ENCODE measurements around the gene FOXK2.
"Not testable (repeated sequence)": the region's sequence is repeated elsewhere in the genome, so short reads cannot be mapped to it uniquely, and the experiment has no call there.

Gene FOXK2

DNA sequence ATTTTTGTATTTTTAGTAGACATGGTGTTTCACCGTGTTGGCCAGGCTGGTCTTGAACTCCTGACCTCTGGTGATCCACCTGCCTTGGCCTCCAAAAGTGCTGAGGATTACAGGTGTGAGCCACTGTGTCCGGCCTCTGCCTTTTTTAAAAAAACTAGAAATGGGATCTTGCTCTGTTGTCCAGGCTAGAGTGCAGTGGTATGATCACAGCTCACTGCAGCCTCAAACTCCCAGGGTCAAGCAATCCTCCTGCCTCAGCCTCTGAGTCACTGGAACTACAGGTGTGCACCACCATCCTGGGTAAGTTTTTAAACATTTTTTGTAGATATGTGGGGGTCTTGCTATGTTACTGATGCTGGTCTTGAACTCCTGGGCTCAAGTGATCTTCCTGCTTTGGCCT is 38.0 kb downstream of the FOXK2 start:
- H3K27me3 ChIP-seq (ENCODE audit: control insufficient read depth in 1 of 2, insufficient read depth in 2 of 2, low read length in 2 of 2); H3K36me3 ChIP-seq (ENCODE audit: control insufficient read depth in 2 of 2, insufficient read depth in 2 of 2, low read length in 2 of 2): not testable (repeated sequence)

DNA sequence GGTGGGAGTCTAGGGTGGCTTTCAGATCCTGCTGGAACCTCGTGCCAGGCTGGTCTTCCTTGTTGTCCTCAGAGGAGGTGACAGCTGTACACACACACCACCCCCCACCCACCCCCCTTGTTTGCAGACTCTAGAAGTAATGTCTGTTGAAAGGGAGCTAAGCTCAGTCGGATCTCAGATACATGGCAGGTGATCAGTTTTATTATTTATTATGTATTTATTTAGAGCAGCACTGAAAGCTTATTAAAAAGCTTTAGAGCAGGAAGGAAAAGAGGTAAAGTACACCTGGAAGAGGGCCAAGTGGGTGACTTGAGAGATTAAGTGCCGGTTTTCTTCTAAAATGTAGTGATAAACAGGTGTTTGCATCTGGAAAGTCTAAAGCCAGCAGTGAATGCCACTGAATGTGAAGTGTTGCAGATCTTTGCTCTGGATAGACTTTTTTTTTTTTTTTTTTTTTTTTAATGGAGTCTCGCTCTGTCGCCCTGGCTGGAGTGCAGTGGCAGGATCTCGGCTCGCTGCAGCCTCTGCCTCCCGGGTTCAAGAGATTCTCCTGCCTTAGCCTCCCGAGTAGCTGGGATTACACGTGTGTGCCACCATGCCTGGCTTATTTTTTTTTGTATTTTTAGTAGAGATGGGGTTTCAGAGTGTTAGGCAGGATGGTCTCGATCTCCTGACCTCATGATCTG is 40.2 kb downstream of the FOXK2 start:
- no peaks in the 10 kb centered on the region for H3K9me3 ChIP-seq (ENCODE audit: control insufficient read depth in 2 of 2, low read length in 2 of 2)
- peaks cover 23% of the 10 kb centered on the region for H3K4me1 ChIP-seq (ENCODE audit: control insufficient read depth, insufficient read depth, low read length)
- no peak overlapping the region for H3K27ac ChIP-seq (ENCODE audit: low read length)
- no peak overlapping the region for H3K9ac ChIP-seq (ENCODE audit: low read length in 2 of 2)
- H3K27me3 ChIP-seq (ENCODE audit: control insufficient read depth in 1 of 2, insufficient read depth in 2 of 2, low read length in 2 of 2), result no peaks in the 10 kb centered on the region
- no peak overlapping the region for H3K4me3 ChIP-seq (ENCODE audit: low read length in 2 of 2)
- H3K36me3 ChIP-seq (ENCODE audit: control insufficient read depth in 2 of 2, insufficient read depth in 2 of 2, low read length in 2 of 2), result peaks cover 0 to 2% of the 10 kb centered on the region in 2 donors

More for the DNA sequence above, 38.0 kb downstream of the FOXK2 start:
- peaks cover 33% of the 10 kb centered on the region for H3K4me1 ChIP-seq (ENCODE audit: control insufficient read depth, insufficient read depth, low read length)
- not testable (repeated sequence) for H3K4me3 ChIP-seq (ENCODE audit: low read length in 2 of 2); H3K9ac ChIP-seq (ENCODE audit: low read length in 2 of 2); H3K9me3 ChIP-seq (ENCODE audit: control insufficient read depth in 2 of 2, low read length in 2 of 2); H3K27ac ChIP-seq (ENCODE audit: low read length)

DNA sequence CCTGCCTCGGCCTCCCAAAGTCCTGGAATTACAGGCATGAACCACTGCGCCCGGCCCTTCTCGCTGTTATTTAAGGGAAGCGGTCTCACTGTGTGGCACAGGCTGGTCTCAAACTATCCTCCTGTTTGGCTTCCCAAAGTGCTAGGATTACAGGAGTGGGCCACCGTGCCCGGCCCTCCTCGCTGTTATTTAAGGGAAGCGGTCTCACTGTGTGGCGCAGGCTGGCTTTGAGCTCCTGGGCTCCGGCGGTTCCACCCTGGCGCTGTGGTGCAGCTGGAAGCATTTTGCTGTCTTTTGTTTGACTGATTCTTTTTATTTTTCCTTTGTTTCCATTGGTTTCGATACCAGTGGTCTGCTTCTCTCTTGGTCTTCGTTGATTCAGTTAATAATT is 40.7 kb downstream of the FOXK2 start:
- H3K4me1 ChIP-seq (ENCODE audit: control insufficient read depth, insufficient read depth, low read length), result peaks cover 18% of the 10 kb centered on the region
- H3K9ac ChIP-seq (ENCODE audit: low read length in 2 of 2), result no peak overlapping the region
- H3K9me3 ChIP-seq (ENCODE audit: control insufficient read depth in 2 of 2, low read length in 2 of 2), result no peaks in the 10 kb centered on the region
- peaks cover 1 to 2% of the 10 kb centered on the region in 2 donors for H3K36me3 ChIP-seq (ENCODE audit: control insufficient read depth in 2 of 2, insufficient read depth in 2 of 2, low read length in 2 of 2)
- no peak overlapping the region for H3K27ac ChIP-seq (ENCODE audit: low read length)
- no peaks in the 10 kb centered on the region for H3K27me3 ChIP-seq (ENCODE audit: control insufficient read depth in 1 of 2, insufficient read depth in 2 of 2, low read length in 2 of 2)
- H3K4me3 ChIP-seq (ENCODE audit: low read length in 2 of 2), result no peak overlapping the region

- H3K36me3 ChIP-seq (ENCODE audit: control insufficient read depth in 2 of 2, insufficient read depth in 2 of 2, low read length in 2 of 2), result peaks cover 2 to 5% of the 10 kb centered on the region in 2 donors
- no peak overlapping the region for H3K27ac ChIP-seq (ENCODE audit: low read length)
- H3K9me3 ChIP-seq (ENCODE audit: control insufficient read depth in 2 of 2, low read length in 2 of 2), result no peaks in the 10 kb centered on the region
- H3K27me3 ChIP-seq (ENCODE audit: control insufficient read depth in 1 of 2, insufficient read depth in 2 of 2, low read length in 2 of 2), result no peaks in the 10 kb centered on the region
- H3K9ac ChIP-seq (ENCODE audit: low read length in 2 of 2), result no peak overlapping the region
- H3K4me3 ChIP-seq (ENCODE audit: low read length in 2 of 2), result no peak overlapping the region
- H3K4me1 ChIP-seq (ENCODE audit: control insufficient read depth, insufficient read depth, low read length), result peaks cover 18% of the 10 kb centered on the region
Measured at GRCh38 chr17:82560802-82561428, 41.4 kb downstream of the FOXK2 start.

DNA sequence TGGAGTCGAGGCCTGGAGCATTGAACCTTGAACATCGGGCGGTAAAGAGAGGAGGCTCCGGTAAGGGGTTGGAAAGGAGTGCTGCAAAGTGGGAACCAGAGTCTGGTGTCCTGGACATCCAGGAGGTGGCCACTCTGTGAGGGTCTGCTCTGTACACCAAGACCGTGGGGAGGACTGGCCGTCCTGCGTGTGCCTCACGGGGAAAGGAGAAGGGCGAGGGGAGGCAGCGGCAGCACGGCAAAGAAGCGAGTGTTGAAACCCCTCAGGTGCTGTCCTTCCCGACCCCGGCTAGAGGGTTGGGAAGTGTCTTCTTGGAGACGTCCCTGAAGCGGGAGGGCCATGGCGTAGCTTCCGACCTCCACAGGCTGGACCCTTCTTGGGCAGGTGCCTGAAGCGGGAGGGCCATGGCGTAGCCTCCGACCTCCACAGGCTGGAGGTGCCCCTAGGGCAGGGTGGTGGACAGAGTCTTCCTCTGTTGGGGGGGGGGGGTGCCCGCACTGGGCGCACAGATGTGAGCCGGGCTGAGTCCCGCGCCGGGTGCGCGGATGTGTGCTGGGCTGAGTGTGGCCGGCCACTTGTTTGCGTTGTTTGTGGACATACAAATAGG is 42.0 kb downstream of the FOXK2 start:
- Histone ChIP-seq H3K9me3 (ENCODE audit: control insufficient read depth in 2 of 2, low read length in 2 of 2) (no peaks in the 10 kb centered on the region), H3K4me3 (ENCODE audit: low read length in 2 of 2) (no peak overlapping the region), H3K4me1 (ENCODE audit: control insufficient read depth, insufficient read depth, low read length) (peaks cover 18% of the 10 kb centered on the region), H3K27ac (ENCODE audit: low read length) (no peak overlapping the region), H3K36me3 (ENCODE audit: control insufficient read depth in 2 of 2, insufficient read depth in 2 of 2, low read length in 2 of 2) (peaks cover 5 to 9% of the 10 kb centered on the region in 2 donors), H3K27me3 (ENCODE audit: control insufficient read depth in 1 of 2, insufficient read depth in 2 of 2, low read length in 2 of 2) (no peaks in the 10 kb centered on the region), H3K9ac (ENCODE audit: low read length in 2 of 2) (no peak overlapping the region)

- H3K9ac ChIP-seq (ENCODE audit: low read length in 2 of 2); H3K9me3 ChIP-seq (ENCODE audit: control insufficient read depth in 2 of 2, low read length in 2 of 2); H3K27ac ChIP-seq (ENCODE audit: low read length); H3K4me3 ChIP-seq (ENCODE audit: low read length in 2 of 2); H3K27me3 ChIP-seq (ENCODE audit: control insufficient read depth in 1 of 2, insufficient read depth in 2 of 2, low read length in 2 of 2): not testable (repeated sequence)
- peaks cover 6 to 13% of the 10 kb centered on the region in 2 donors for H3K36me3 ChIP-seq (ENCODE audit: control insufficient read depth in 2 of 2, insufficient read depth in 2 of 2, low read length in 2 of 2)
- H3K4me1 ChIP-seq (ENCODE audit: control insufficient read depth, insufficient read depth, low read length), result peaks cover 18% of the 10 kb centered on the region
Measured at GRCh38 chr17:82562718-82563220, 43.2 kb downstream of the FOXK2 start.

DNA sequence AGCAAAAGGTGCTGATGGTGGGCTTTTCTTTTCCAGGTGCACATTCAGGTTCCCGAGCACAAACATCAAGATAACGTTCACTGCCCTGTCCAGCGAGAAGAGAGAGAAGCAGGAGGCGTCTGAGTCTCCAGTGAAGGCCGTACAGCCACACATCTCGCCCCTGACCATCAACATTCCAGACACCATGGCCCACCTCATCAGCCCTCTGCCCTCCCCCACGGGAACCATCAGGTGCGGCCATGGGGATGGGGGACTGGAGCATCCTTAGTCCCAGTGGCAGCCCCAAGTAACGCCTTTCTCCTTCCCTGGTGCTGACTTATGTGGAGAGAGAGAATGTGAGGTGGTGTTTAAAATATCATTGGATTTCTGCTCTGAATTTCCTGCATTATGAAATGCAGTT is 43.8 kb downstream of the FOXK2 start:
- H3K27ac ChIP-seq (ENCODE audit: low read length), result no peak overlapping the region
- peaks cover 19% of the 10 kb centered on the region for H3K4me1 ChIP-seq (ENCODE audit: control insufficient read depth, insufficient read depth, low read length)
- no peak overlapping the region for H3K9ac ChIP-seq (ENCODE audit: low read length in 2 of 2)
- H3K27me3 ChIP-seq (ENCODE audit: control insufficient read depth in 1 of 2, insufficient read depth in 2 of 2, low read length in 2 of 2), result no peaks in the 10 kb centered on the region
- H3K36me3 ChIP-seq (ENCODE audit: control insufficient read depth in 2 of 2, insufficient read depth in 2 of 2, low read length in 2 of 2), result peaks cover 10 to 18% of the 10 kb centered on the region in 2 donors
- H3K9me3 ChIP-seq (ENCODE audit: control insufficient read depth in 2 of 2, low read length in 2 of 2), result no peaks in the 10 kb centered on the region
- no peak overlapping the region for H3K4me3 ChIP-seq (ENCODE audit: low read length in 2 of 2)

DNA sequence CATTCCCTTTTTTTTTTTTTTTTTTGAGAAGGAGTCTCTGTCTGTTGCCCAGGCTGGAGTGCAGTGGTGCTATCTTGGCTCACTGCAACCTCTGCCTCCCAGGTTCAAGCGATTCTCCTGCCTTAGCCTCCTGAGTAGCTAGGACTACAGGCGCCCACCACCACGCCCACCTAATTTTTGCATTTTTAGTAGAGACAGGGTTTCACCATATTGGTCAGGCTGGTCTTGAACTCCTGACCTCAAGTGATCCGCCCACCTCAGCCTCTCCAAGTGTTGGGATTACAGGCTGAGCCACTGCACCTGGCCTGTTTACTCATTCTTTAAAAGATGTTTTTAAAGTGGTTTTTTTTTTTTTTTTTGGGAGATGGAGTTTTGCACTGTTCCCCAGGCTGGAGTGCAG is 44.2 kb downstream of the FOXK2 start:
- Histone ChIP-seq H3K36me3 (ENCODE audit: control insufficient read depth in 2 of 2, insufficient read depth in 2 of 2, low read length in 2 of 2) (peaks cover 12 to 21% of the 10 kb centered on the region in 2 donors), H3K4me1 (ENCODE audit: control insufficient read depth, insufficient read depth, low read length) (peaks cover 21% of the 10 kb centered on the region)
- not testable (repeated sequence) for H3K9ac ChIP-seq (ENCODE audit: low read length in 2 of 2); H3K27me3 ChIP-seq (ENCODE audit: control insufficient read depth in 1 of 2, insufficient read depth in 2 of 2, low read length in 2 of 2); H3K27ac ChIP-seq (ENCODE audit: low read length); H3K9me3 ChIP-seq (ENCODE audit: control insufficient read depth in 2 of 2, low read length in 2 of 2); H3K4me3 ChIP-seq (ENCODE audit: low read length in 2 of 2)

- Histone ChIP-seq H3K4me3 (ENCODE audit: low read length in 2 of 2) (no peak overlapping the region), H3K9ac (ENCODE audit: low read length in 2 of 2) (no peak overlapping the region), H3K27ac (ENCODE audit: low read length) (no peak overlapping the region), H3K4me1 (ENCODE audit: control insufficient read depth, insufficient read depth, low read length) (peaks cover 19% of the 10 kb centered on the region), H3K9me3 (ENCODE audit: control insufficient read depth in 2 of 2, low read length in 2 of 2) (no peaks in the 10 kb centered on the region), H3K36me3 (ENCODE audit: control insufficient read depth in 2 of 2, insufficient read depth in 2 of 2, low read length in 2 of 2) (peaks cover 12 to 25% of the 10 kb centered on the region in 2 donors), H3K27me3 (ENCODE audit: control insufficient read depth in 1 of 2, insufficient read depth in 2 of 2, low read length in 2 of 2) (no peaks in the 10 kb centered on the region)
Measured at GRCh38 chr17:82564241-82564640, 44.7 kb downstream of the FOXK2 start.

DNA sequence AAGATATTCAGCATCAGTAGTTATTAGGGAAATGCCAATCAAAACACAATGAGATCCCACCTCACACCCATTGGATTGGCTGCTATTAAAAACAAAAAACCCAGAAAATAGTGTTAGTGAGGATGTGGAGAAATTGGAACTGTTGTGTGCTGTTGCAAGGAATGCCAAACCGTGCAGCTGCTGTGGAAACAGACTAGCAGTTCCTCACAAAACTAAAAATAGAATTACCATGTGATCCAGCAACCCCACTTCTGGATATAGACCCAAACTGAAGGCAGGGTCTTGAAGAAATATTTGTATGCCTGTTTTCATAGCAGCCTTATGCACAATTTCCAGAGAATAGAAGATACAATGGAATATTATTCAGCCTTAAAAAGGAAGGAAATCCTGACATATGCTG is 46.0 kb downstream of the FOXK2 start:
- Histone ChIP-seq H3K36me3 (ENCODE audit: control insufficient read depth in 2 of 2, insufficient read depth in 2 of 2, low read length in 2 of 2) (peaks cover 15 to 26% of the 10 kb centered on the region in 2 donors), H3K4me3 (ENCODE audit: low read length in 2 of 2) (no peak overlapping the region), H3K9me3 (ENCODE audit: control insufficient read depth in 2 of 2, low read length in 2 of 2) (no peaks in the 10 kb centered on the region), H3K4me1 (ENCODE audit: control insufficient read depth, insufficient read depth, low read length) (peaks cover 16% of the 10 kb centered on the region), H3K27ac (ENCODE audit: low read length) (no peak overlapping the region), H3K27me3 (ENCODE audit: control insufficient read depth in 1 of 2, insufficient read depth in 2 of 2, low read length in 2 of 2) (no peaks in the 10 kb centered on the region), H3K9ac (ENCODE audit: low read length in 2 of 2) (no peak overlapping the region)
